GM23338 (cell line): ENCODE measurements around the gene MAPK14. TPM values are rescaled to one million over a fixed set of nuclear protein-coding genes. Genes with fewer than 3 reads are reported as not detected.

Source experiments
- ATAC-seq: fragments of 200-7000 bp; cut with Tn5 transposase; 3 replicates; pipeline ENCODE4 v1.9.1; 2020
- DNase-seq: peaks from one replicate; pipeline ENCODE4 v3.0.0-alpha.2; 2015; ENCODE audit warnings: low spot score
- H2AFZ ChIP-seq: fragments of 200-600 bp; sonication (generic); 2 replicates; pipeline ENCODE4 v1.8.0; 2016; ENCODE audit warnings: antibody characterized with exemption, mild to moderate bottlenecking, moderate library complexity
- H3F3A ChIP-seq: fragments of 200-600 bp; sonication (generic); replicated peaks from 2 replicates; pipeline ENCODE4 v1.8.0; 2017; ENCODE audit warnings: antibody characterized with exemption, mixed run types, low read depth
- H3K27ac ChIP-seq: fragments of 200-600 bp; sonication (generic); 2 replicates; pipeline ENCODE4 v1.6.1; 2016; ENCODE audit warnings: low read depth
- H3K27me3 ChIP-seq: fragments of 200-600 bp; sonication (generic); 2 replicates; pipeline ENCODE4 v1.8.0; 2016; ENCODE audit warnings: mild to moderate bottlenecking, mixed run types, moderate library complexity; ENCODE audit not compliant: insufficient read depth
- H3K36me3 ChIP-seq: fragments of 200-600 bp; sonication (generic); 2 replicates; pipeline ENCODE4 v1.8.0; 2016; ENCODE audit warnings: mild to moderate bottlenecking; ENCODE audit not compliant: insufficient read depth
- H3K4me1 ChIP-seq: fragments of 200-600 bp; sonication (generic); 2 replicates; pipeline ENCODE4 v1.8.0; 2016; ENCODE audit warnings: mild to moderate bottlenecking, moderate library complexity; ENCODE audit not compliant: insufficient read depth
- H3K4me2 ChIP-seq: fragments of 200-600 bp; sonication (generic); 2 replicates; pipeline ENCODE4 v1.7.1; 2017; ENCODE audit warnings: mixed run types
- H3K4me3 ChIP-seq: fragments of 200-600 bp; sonication (generic); 2 replicates; pipeline ENCODE4 v1.6.1; 2016; ENCODE audit warnings: mixed run types
- H3K79me2 ChIP-seq: fragments of 200-600 bp; sonication (generic); replicated peaks from 2 replicates; pipeline ENCODE4 v1.8.0; 2017; ENCODE audit warnings: mild to moderate bottlenecking; ENCODE audit not compliant: insufficient read depth
- H3K9me2 ChIP-seq: fragments of 200-600 bp; sonication (generic); 2 replicates; pipeline ENCODE4 v1.8.0; 2017; ENCODE audit not compliant: insufficient read depth
- H4K20me1 ChIP-seq: fragments of 200-600 bp; sonication (generic); replicated peaks from 2 replicates; pipeline ENCODE4 v1.8.0; 2017; ENCODE audit warnings: mild to moderate bottlenecking; ENCODE audit not compliant: insufficient read depth
- H3K27ac Mint-ChIP-seq: 2 replicates; pipeline ENCODE4 v1.8.0; 2020; ENCODE audit warnings: inconsistent platforms, mild to moderate bottlenecking, moderate library complexity, mixed read lengths
- H3K27me3 Mint-ChIP-seq: 3 replicates; pipeline ENCODE4 v1.8.0; 2022; ENCODE audit warnings: low read depth, mild to moderate bottlenecking, moderate library complexity, mixed read lengths, inconsistent platforms; ENCODE audit not compliant: insufficient read depth, poor library complexity
- H3K36me3 Mint-ChIP-seq: 3 replicates; pipeline ENCODE4 v1.8.0; 2021; ENCODE audit warnings: low read depth, mild to moderate bottlenecking, inconsistent platforms, moderate library complexity, mixed read lengths
- H3K4me1 Mint-ChIP-seq: 3 replicates; pipeline ENCODE4 v1.8.0; 2020; ENCODE audit warnings: mild to moderate bottlenecking, inconsistent platforms, mixed read lengths
- H3K4me3 Mint-ChIP-seq: 3 replicates; pipeline ENCODE4 v1.8.0; 2021; ENCODE audit warnings: moderate library complexity, mild to moderate bottlenecking, inconsistent platforms, mixed read lengths
- H3K9me3 Mint-ChIP-seq: 3 replicates; pipeline ENCODE4 v1.8.0; 2020; ENCODE audit warnings: moderate library complexity, mild to moderate bottlenecking, inconsistent platforms, mixed read lengths
- CREB1 ChIP-seq: fragments of 250-450 bp; sonication (Bioruptor Pico); IDR thresholded peaks from 2 replicates; pipeline ENCODE4 v1.5.0; 2020; ENCODE audit warnings: low read depth, mild to moderate bottlenecking, moderate library complexity
- EZH2 ChIP-seq: fragments of 200-600 bp; sonication (generic); IDR thresholded peaks from one replicate; pipeline ENCODE4 v1.8.0; 2017; ENCODE audit warnings: antibody characterized with exemption, mild to moderate bottlenecking, low read depth; ENCODE audit not compliant: unreplicated experiment
- EZH2phosphoT487 ChIP-seq: fragments of 200-600 bp; sonication (generic); IDR thresholded peaks from one replicate; pipeline ENCODE4 v1.8.1; 2018; ENCODE audit warnings: antibody characterized with exemption; ENCODE audit not compliant: unreplicated experiment
- JUNB ChIP-seq: IDR thresholded peaks from one replicate; pipeline ENCODE4 v1.6.1; 2016; ENCODE audit warnings: antibody characterized with exemption; ENCODE audit not compliant: unreplicated experiment
- NANOG ChIP-seq: IDR thresholded peaks from 2 replicates; pipeline ENCODE4 v1.6.1; 2016; ENCODE audit warnings: antibody characterized with exemption, borderline replicate concordance
- POLR2AphosphoS5 ChIP-seq: IDR thresholded peaks from 2 replicates; pipeline ENCODE4 v1.6.1; 2016; ENCODE audit warnings: antibody characterized with exemption, low read depth
- ZNF114 ChIP-seq: fragments of 250-450 bp; sonication (Bioruptor Pico); IDR thresholded peaks from 2 replicates; pipeline ENCODE4 v1.5.0; 2020; ENCODE audit warnings: mild to moderate bottlenecking, moderate library complexity
- polyA plus RNA-seq: library from polyadenylated mRNA; unstranded; fragments of >200 nt; fragmentation: Nextera tagmentation; extraction: Ambion mirVana; gene quantifications from 2 replicates; pipeline ENCODE4 v1.2.1, GENCODE V29; 2016
- total RNA-seq: library from RNA; depleted of rRNA; stranded (reverse); fragments of >200 nt; shearing (Covaris generic); gene quantifications from 2 replicates; pipeline ENCODE4 v1.2.3, GENCODE V29; 2014
- TF ChIP-seq, protein P1 (sequence below): IDR thresholded peaks from 2 replicates; pipeline ENCODE4 v1.6.1; 2016; ENCODE audit warnings: antibody characterized with exemption
- TF ChIP-seq, protein P2 (sequence below): IDR thresholded peaks from one replicate; pipeline ENCODE4 v1.6.1; 2018; ENCODE audit warnings: antibody characterized with exemption; ENCODE audit not compliant: unreplicated experiment
- TF ChIP-seq, protein P3 (sequence below): fragments of 250-450 bp; sonication (Bioruptor Pico); IDR thresholded peaks from 2 replicates; pipeline ENCODE4 v1.5.0; 2020; ENCODE audit warnings: mild to moderate bottlenecking, moderate library complexity

The MAPK14 gene
- total and polyA plus RNA-seq, 2 experiments from 2014 or later = 8.8 to 44.5 TPM

DNA sequence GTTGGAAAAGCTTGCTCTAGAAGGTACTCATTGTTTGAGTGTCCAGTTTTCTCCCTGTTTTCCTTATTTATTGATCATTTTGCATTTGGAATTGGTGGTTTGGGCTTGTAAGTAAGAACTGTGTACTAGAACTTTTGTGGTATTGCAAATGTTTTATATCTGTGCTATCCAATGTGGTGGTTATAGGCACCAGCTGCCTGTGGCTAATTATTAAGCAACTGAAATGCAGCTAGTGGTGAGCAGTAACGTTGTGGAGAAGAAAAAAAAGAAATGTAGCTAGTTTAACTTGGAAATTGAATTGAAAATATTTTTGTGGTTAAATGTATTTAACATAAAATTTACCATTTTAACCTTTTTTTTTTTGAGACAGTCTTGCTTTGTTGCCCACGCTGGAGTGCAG lies 52.0 kb downstream of the MAPK14 start:
- no peaks in the 10 kb centered on the region for H3K4me1 Mint-ChIP-seq
- no peak overlapping the region for H3K4me2 ChIP-seq
- peaks cover 7% of the 10 kb centered on the region; the same call in 2 of the 3 replicates for H3K9me3 Mint-ChIP-seq
- peaks cover 5% of the 10 kb centered on the region for H3K36me3 ChIP-seq
- ATAC-seq (no peak), DNase-seq (no peak)
- H3K79me2 ChIP-seq = no peaks in the 10 kb centered on the region
- H4K20me1 ChIP-seq = no peaks in the 10 kb centered on the region
- no peak for TF ChIP-seq JUNB
- no peak for TF ChIP-seq CREB1 (CRISPR knock-in tag)
- TF ChIP-seq ZNF114 (CRISPR knock-in tag) = no peak
- no peak for TF ChIP-seq NANOG
- TF ChIP-seq, protein P1, sequence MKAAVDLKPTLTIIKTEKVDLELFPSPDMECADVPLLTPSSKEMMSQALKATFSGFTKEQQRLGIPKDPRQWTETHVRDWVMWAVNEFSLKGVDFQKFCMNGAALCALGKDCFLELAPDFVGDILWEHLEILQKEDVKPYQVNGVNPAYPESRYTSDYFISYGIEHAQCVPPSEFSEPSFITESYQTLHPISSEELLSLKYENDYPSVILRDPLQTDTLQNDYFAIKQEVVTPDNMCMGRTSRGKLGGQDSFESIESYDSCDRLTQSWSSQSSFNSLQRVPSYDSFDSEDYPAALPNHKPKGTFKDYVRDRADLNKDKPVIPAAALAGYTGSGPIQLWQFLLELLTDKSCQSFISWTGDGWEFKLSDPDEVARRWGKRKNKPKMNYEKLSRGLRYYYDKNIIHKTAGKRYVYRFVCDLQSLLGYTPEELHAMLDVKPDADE = no peak
- no peak for TF ChIP-seq EZH2
- TF ChIP-seq, protein P2, sequence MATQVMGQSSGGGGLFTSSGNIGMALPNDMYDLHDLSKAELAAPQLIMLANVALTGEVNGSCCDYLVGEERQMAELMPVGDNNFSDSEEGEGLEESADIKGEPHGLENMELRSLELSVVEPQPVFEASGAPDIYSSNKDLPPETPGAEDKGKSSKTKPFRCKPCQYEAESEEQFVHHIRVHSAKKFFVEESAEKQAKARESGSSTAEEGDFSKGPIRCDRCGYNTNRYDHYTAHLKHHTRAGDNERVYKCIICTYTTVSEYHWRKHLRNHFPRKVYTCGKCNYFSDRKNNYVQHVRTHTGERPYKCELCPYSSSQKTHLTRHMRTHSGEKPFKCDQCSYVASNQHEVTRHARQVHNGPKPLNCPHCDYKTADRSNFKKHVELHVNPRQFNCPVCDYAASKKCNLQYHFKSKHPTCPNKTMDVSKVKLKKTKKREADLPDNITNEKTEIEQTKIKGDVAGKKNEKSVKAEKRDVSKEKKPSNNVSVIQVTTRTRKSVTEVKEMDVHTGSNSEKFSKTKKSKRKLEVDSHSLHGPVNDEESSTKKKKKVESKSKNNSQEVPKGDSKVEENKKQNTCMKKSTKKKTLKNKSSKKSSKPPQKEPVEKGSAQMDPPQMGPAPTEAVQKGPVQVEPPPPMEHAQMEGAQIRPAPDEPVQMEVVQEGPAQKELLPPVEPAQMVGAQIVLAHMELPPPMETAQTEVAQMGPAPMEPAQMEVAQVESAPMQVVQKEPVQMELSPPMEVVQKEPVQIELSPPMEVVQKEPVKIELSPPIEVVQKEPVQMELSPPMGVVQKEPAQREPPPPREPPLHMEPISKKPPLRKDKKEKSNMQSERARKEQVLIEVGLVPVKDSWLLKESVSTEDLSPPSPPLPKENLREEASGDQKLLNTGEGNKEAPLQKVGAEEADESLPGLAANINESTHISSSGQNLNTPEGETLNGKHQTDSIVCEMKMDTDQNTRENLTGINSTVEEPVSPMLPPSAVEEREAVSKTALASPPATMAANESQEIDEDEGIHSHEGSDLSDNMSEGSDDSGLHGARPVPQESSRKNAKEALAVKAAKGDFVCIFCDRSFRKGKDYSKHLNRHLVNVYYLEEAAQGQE = no peak
- TF ChIP-seq EZH2phosphoT487 = no peak
- no peaks in the 10 kb centered on the region for H3F3A ChIP-seq
- H3K4me3 Mint-ChIP-seq = no peak overlapping the region
- no peak overlapping the region for H3K27ac ChIP-seq
- H3K27me3 ChIP-seq = no peaks in the 10 kb centered on the region
- no peak overlapping the region for H3K4me3 ChIP-seq
- H3K27me3 Mint-ChIP-seq = peaks cover 4% of the 10 kb centered on the region
- H3K4me1 ChIP-seq = no peaks in the 10 kb centered on the region
- no peaks in the 10 kb centered on the region for H3K9me2 ChIP-seq
- H3K36me3 Mint-ChIP-seq = peaks cover 51% of the 10 kb centered on the region
- no peak overlapping the region for H3K27ac Mint-ChIP-seq
- no peak overlapping the region for H2AFZ ChIP-seq

DNA sequence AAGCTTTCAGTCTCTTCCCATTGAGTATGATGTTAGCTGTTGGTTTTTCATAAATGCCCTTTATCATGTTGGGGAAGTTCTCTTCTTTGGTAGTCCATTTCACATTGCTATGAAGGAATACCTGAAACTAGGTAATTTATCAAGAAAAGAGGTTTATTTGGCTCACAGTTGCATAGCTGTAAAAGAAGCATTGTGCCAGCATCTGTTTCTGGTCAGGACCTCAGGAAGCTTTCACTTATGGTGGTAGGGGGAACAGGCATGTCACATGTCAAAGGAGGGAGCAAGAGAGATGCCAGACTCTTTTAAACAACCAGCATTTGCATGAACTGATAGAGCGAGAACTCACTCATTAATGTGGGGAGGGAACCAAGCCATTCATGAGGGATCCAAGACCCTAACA lies 54.7 kb downstream of the MAPK14 start:
- H3K4me3 ChIP-seq = no peak overlapping the region
- Mint-ChIP-seq H3K27me3 (peaks cover 6% of the 10 kb centered on the region), H3K4me1 (no peaks in the 10 kb centered on the region), H3K36me3 (peaks cover 73% of the 10 kb centered on the region), H3K9me3 (peaks cover 13% of the 10 kb centered on the region; the same call in 2 of the 3 replicates), H3K27ac (no peak overlapping the region), H3K4me3 (no peak overlapping the region)
- no peak overlapping the region for H3K27ac ChIP-seq
- no peaks in the 10 kb centered on the region for H3K9me2 ChIP-seq
- no peaks in the 10 kb centered on the region for H3F3A ChIP-seq
- DNase-seq = no peak
- no peaks in the 10 kb centered on the region for H3K79me2 ChIP-seq
- H3K4me2 ChIP-seq = no peak overlapping the region
- no peaks in the 10 kb centered on the region for H3K4me1 ChIP-seq
- no peak for ATAC-seq
- no peaks in the 10 kb centered on the region for H3K27me3 ChIP-seq
- H2AFZ ChIP-seq = no peak overlapping the region
- peaks cover 5% of the 10 kb centered on the region for H3K36me3 ChIP-seq
- H4K20me1 ChIP-seq = no peaks in the 10 kb centered on the region
- TF ChIP-seq EZH2 (no peak), POLR2AphosphoS5 (no peak)
- TF ChIP-seq, protein P3, sequence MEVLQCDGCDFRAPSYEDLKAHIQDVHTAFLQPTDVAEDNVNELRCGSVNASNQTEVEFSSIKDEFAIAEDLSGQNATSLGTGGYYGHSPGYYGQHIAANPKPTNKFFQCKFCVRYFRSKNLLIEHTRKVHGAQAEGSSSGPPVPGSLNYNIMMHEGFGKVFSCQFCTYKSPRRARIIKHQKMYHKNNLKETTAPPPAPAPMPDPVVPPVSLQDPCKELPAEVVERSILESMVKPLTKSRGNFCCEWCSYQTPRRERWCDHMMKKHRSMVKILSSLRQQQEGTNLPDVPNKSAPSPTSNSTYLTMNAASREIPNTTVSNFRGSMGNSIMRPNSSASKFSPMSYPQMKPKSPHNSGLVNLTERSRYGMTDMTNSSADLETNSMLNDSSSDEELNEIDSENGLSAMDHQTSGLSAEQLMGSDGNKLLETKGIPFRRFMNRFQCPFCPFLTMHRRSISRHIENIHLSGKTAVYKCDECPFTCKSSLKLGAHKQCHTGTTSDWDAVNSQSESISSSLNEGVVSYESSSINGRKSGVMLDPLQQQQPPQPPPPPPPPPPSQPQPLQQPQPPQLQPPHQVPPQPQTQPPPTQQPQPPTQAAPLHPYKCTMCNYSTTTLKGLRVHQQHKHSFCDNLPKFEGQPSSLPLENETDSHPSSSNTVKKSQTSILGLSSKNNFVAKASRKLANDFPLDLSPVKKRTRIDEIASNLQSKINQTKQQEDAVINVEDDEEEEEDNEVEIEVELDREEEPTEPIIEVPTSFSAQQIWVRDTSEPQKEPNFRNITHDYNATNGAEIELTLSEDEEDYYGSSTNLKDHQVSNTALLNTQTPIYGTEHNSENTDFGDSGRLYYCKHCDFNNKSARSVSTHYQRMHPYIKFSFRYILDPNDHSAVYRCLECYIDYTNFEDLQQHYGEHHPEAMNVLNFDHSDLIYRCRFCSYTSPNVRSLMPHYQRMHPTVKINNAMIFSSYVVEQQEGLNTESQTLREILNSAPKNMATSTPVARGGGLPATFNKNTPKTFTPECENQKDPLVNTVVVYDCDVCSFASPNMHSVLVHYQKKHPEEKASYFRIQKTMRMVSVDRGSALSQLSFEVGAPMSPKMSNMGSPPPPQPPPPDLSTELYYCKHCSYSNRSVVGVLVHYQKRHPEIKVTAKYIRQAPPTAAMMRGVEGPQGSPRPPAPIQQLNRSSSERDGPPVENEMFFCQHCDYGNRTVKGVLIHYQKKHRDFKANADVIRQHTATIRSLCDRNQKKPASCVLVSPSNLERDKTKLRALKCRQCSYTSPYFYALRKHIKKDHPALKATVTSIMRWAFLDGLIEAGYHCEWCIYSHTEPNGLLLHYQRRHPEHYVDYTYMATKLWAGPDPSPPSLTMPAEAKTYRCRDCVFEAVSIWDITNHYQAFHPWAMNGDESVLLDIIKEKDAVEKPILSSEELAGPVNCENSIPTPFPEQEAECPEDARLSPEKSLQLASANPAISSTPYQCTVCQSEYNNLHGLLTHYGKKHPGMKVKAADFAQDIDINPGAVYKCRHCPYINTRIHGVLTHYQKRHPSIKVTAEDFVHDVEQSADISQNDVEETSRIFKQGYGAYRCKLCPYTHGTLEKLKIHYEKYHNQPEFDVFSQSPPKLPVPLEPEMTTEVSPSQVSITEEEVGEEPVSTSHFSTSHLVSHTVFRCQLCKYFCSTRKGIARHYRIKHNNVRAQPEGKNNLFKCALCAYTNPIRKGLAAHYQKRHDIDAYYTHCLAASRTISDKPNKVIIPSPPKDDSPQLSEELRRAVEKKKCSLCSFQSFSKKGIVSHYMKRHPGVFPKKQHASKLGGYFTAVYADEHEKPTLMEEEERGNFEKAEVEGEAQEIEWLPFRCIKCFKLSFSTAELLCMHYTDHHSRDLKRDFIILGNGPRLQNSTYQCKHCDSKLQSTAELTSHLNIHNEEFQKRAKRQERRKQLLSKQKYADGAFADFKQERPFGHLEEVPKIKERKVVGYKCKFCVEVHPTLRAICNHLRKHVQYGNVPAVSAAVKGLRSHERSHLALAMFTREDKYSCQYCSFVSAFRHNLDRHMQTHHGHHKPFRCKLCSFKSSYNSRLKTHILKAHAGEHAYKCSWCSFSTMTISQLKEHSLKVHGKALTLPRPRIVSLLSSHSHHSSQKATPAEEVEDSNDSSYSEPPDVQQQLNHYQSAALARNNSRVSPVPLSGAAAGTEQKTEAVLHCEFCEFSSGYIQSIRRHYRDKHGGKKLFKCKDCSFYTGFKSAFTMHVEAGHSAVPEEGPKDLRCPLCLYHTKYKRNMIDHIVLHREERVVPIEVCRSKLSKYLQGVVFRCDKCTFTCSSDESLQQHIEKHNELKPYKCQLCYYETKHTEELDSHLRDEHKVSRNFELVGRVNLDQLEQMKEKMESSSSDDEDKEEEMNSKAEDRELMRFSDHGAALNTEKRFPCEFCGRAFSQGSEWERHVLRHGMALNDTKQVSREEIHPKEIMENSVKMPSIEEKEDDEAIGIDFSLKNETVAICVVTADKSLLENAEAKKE (CRISPR knock-in tag) = no peak
